ENCODE results near the gene MGST3. TPM values are rescaled to one million over a fixed set of nuclear protein-coding genes. Genes with fewer than 3 reads are reported as not detected.

The MGST3 gene
- 189 and 256 TPM in 2 replicates for total RNA-seq

GRCh38 chr1:165630629-165631341 is at the start of gene MGST3:
Gene MGST3, plus strand, starts transcription at chr1:165631234. Its CDS starts 18,614 bp downstream, at chr1:165649848.

DNA sequence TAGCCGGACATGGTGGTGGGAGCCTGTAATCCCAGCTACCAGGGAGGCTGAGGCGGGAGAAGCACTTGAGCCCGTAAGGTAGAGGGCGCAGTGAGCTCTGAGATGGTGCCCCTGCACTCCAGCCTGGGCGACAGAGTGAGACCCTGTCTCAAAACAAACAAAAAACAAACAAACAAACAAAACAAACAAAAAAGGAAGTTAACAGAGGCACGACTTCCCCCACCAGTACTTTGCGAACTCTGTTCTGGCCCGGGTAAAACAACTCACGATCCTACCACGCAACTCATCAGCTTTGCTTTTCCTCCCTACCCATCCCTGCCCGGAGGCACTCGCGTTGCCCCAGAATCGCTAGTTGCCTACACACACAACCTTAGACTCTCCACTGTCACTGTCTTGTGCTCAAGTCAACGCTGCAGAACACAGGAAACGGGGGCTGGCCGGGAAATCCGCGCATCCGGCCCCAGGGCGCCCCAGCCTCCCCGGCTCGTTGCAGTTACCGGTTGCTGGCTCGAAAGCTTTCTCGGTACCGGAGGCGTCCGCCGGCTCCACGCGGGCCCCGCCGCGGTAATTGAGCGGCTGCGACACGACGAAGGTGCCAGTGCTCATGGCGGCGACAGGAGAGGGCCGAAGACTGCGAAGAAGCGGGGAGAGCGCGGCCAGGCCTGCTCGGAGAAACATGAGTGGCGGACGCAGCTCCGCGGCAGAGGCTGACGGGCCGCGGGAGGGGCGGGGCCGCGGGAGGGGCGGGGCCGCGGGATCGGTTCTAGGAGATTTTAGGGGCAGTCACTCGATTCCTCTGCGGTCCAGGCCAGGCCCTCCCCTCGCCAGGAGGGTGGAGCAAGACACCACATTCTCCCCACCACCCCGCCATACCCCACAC is 67.1 kb downstream of the MGST3 start, which contains the start of gene ALDH9A1:
Gene ALDH9A1, minus strand, starts transcription at position 682 of the 880 bp plus-strand sequence. Its CDS starts 4 bp downstream, at position 678.

Other genes with a start within 250 kb of the MGST3 start
- gene RXRG, start 186.1 kb upstream of the MGST3 start, total RNA-seq: under 0.01 TPM in 1 of 2 replicates, not detected in the other
- not detected in 2 replicates for gene LRRC52, start 87.2 kb upstream of the MGST3 start, total RNA-seq
- 80.4 and 95.1 TPM in 2 replicates for gene ALDH9A1, start 67.3 kb downstream of the MGST3 start, total RNA-seq
- 68.8 and 76.1 TPM in 2 replicates for gene TMCO1, start 137.6 kb downstream of the MGST3 start, total RNA-seq
- gene UCK2, start 196.4 kb downstream of the MGST3 start, total RNA-seq: 26.9 and 90.6 TPM in 2 replicates